HTR-8/SVneo (cell line): ENCODE measurements around the gene PSMA5.
"Not testable (repeated sequence)": the region's sequence is repeated elsewhere in the genome, so short reads cannot be mapped to it uniquely, and the experiment has no call there.

ENCODE experiments used
- DNase-seq: peaks from one replicate; pipeline ENCODE4 v3.0.0; 2011; ENCODE audit warnings: low spot score, mixed read lengths; ENCODE audit not compliant: insufficient read length
- FAIRE-seq: peaks from 2 replicates; lab custom pipeline; 2011; peaks lifted over from hg19 to GRCh38; lab: Jason Lieb, UNC

Gene PSMA5

GRCh38 chr1:109434484-109434883 is 8.2 kb upstream of the PSMA5 start:
- FAIRE-seq: no peak
- DNase-seq: no peak

GRCh38 chr1:109433322-109433721 is 7.1 kb upstream of the PSMA5 start:
- DNase-seq (no peak), FAIRE-seq (no peak)

DNA sequence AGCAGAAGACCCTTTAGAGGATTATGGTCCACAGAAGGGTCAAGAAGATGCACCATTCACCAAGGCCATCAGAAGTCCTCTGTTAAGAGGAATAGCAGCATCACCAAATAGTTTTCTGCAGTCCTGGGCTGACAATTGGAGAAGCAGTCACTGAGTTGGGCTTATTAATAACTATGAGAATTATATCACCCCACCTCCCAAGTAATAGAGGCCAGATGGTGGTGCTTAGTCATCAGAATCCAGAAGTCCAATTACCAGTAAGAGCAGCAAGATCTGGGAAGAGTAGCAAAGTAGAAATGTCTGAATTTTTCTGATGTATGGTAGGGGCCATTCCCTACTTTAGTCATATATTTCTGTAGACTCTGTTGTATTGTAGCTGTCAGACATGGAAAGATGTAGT is 6.1 kb upstream of the PSMA5 start:
- FAIRE-seq (no peak), DNase-seq (no peak)

- DNase-seq (no peak), FAIRE-seq (no peak)
Observed at GRCh38 chr1:109427171-109427467, 871 bp upstream of the PSMA5 start.

- DNase-seq: peak; percentile 13
- FAIRE-seq: no peak
Observed at GRCh38 chr1:109425391-109426280, 612 bp downstream of the PSMA5 start.

DNA sequence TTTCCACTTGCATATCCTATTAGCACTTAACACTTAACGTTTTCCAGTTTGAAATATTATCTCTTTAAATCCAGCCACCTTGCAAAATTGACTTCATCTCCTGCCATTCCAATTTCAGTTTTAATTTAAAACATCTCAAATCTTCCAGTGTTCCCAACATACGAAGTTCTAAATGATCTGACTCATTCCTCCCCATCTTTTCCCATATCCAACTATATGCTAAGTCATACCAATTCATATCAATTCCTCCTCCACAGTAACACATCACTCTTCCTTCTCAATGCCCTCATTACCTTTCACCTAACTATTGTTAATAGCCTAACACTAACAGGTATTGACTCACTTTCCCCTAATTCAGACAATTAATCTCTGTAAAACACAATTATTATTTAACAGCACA is 2.8 kb downstream of the PSMA5 start:
- FAIRE-seq (no peak), DNase-seq (no peak)

GRCh38 chr1:109412551-109412950 is 13.7 kb downstream of the PSMA5 start:
- FAIRE-seq (no peak), DNase-seq (no peak)

GRCh38 chr1:109404838-109405237 is 21.4 kb downstream of the PSMA5 start:
- FAIRE-seq: no peak
- no peak for DNase-seq

DNA sequence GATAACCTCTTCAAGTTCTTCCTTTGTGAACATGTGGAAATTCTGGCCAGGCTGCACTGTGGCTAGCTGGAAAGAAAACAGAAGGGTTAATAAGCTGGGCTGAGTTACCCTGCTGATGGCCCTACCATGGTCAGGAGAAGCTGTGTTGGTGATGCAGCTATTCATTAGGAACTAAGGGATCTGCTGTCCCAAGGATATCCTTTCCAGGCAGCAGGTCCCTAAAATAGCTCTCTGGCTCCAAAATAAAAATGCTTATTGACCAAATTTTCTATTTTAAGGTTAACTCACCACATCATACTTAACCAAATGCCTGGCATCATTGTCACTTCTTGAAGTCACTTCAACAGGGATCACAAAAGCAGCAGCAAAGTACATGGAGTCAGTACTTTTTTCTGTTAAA is 24.2 kb downstream of the PSMA5 start:
- no peak for FAIRE-seq

DNA sequence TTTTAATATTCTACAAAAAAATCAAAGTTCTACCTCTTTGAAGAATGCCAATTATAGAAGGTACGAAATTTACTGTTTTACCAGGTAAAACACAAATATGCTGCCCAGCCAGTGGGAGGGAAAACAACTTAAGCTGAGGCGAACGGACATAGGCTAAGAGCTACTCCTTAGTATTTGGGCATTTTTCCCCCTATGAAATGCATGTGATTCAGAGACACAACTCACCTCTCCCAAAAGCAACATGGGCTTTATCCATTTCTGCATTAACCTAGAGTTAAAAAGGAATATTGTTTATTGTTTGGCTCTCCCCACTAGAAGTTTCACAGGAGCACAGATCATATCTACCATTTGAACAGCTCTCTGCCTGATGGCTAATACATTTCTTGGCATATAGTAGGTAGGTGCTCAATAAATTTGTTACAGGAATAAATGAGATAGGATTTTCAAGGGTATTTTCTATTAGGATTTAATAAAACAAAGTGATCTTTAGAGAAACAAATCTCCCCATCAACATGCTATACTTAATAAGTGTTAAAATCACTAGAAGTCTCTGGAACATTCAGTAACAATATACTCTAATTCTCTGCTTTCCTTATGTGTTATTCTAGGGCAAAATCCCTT is 26.1 kb downstream of the PSMA5 start:
- FAIRE-seq: no peak

More for the DNA sequence above, 24.2 kb downstream of the PSMA5 start:
- no peak for DNase-seq

DNA sequence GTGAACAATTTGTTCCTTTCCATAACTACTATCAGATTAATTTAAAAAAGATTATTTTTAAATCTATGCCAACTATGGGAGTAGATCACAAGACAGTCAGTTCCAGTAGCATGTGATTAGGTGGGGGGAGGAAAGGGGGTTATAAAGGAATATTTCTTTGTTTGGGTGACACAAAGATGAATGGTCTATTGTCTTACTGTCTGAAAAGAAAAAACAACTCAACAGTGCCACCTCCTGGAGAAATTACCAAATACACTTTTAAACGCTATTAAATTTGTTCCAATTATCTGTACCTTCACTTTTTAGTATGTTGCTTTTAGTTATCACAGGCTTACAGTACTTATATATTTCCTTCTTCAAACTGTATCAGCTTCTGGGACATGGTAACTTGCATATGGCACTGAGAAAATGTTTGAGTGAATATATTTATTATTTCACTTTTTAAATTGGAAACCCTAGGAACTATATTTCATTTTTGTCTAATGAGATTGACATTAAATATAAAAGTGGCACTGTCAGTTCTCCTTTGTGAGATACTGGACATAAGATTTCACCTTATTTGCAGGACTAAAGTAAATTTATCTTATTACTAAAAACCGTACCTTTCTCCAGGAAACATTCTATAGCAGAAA is 26.8 kb downstream of the PSMA5 start:
- FAIRE-seq: no peak
- DNase-seq: no peak

More for the DNA sequence above, 26.1 kb downstream of the PSMA5 start:
- DNase-seq: no peak

DNA sequence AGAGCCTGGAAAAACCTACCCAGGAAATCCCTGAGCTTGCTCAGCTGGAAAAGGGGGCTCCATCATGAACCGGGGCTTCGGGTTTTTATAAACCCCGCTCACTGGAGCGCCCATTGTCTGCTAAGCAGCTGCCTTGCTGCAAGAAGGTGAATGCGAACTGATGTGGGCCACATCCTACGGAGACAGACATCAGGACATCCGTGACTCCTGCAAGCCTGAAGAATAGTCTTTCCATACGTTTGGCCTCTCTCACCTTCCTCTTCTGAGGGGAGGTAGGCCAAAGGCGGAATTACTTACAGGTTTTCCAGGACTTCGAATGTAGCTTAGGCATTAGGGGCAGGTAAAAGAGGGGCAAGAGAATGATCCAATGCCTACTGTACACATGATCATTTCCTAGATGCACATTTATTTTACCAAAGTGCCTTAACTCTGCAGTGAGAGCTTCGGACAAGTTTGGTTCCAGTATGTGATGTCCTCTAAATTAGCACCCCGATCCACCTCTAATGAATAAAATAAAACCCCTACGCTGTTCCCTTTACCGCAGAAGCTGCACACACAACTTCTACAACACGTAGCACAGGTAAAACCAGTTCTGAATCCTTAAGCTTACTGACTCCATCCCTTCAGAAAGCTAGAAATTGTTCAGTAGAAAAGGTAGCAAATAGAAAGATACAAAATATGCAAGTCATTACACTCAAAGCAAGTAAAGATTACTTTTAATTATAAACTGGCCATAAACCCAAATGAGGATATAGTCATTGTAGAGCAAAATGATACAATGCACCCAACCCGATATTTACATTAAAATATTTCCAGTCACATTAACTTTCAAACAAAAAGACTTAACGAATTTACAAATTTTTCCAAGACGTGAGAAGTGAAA is 27.7 kb downstream of the PSMA5 start:
- DNase-seq (no peak), FAIRE-seq (no peak)

DNA sequence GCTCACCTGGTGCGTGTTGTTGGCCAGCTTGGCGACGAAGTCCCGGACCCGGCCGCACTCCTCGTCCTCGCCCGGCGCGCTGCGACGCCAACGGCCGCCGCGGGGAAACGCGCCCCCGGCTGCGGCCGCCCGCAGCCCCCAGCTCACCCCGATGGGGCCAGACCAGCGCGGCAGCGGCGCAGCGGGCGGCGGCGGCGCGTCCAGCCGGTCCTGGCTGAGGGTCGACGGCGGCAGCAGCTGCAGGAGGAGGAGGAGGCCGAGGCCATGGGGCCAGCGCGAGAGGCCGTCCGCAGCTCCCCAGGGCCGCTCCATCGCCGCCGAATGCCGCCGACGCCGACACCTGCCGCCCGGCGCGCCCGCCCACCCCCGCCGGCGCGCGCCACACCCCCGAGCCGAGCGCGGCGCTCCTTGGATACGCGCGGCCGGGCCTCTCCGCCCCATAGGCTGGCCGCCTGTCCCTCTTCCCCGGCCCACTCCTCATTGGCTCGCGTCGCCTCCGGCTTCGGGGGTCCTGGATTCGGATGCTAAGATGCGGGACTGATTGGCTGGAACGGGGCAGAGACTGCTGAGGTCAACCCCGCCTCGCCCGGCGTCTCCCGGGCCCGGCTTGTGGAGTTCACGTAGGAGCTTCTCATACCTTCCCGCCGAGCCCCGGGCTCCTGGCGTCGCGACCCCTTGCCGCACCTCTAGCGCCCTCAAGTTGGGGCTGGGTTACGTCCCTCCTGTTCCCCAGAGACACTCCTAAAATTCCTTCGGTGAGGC is 28.5 kb downstream of the PSMA5 start, which contains the start of gene SORT1:
Gene SORT1, minus strand, starts transcription at position 338 of the 762 bp plus-strand sequence. Its CDS starts 26 bp downstream, at position 312.
- FAIRE-seq (peak; percentile 66), DNase-seq (peak; percentile 81)

GRCh38 chr1:109396871-109397580 is 29.2 kb downstream of the PSMA5 start:
- DNase-seq: no peak
- no peak for FAIRE-seq

DNA sequence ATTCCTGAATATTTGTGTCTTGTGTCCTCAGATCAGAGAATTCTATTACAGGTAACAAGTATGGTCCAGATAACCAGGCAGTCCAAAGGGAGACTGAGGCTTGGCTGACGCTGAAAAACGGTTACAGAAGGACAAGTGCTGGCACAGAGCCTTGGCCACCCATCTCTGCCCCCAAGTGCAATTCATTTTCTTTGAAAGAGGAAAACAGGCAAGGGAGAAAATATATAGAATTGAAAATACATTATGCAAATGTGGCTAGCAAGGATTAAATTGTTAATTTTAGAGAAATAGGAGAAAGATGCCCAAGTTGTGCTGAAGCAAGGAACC is 29.8 kb downstream of the PSMA5 start:
- DNase-seq (no peak), FAIRE-seq (no peak)

DNA sequence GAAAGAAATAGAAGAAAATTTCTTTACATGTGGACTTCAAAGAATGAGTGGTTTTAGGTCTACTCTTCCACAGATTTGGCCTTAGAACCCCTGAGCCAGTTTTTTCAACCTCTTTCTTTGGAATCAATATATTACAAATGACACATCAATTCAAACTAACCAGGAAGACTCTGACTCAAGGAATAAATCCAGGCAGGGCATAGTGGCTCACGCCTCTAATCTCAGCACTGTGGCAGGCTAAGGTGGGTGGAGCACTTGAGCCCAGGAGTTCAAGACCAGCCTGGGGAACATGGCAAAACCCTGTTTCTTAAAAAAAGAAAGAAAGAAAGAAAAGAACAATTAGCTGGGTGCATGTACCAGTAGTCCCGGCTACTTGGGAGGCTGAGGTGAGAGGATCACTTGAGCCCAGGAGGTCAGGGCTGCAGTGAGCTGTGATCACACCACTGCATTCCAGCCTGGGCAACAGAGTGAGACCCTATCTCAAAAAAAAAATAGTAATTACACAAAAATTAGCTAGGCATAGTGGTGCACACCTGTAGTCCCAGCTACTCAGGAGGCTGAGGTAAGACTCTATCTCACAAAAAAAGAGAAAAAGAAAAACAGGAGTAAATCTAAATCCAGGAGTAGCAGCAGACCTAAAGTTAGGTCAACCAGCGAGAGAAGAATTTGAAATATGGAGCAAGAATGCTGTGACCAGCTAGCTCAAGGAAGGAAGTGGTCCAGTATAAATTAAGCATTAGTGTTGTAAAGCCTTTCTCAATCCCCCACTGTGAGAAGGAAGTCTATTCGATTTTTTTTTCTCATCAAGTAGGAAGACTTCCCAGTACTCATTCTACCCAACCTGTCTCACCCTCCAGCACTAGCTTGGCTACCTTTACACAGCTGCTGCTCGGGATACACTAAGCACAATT is 30.4 kb downstream of the PSMA5 start:
- FAIRE-seq (no peak), DNase-seq (no peak)

GRCh38 chr1:109395282-109395599 is 31.0 kb downstream of the PSMA5 start:
- DNase-seq, FAIRE-seq: not testable (repeated sequence)

- FAIRE-seq (no peak), DNase-seq (no peak)
Observed at GRCh38 chr1:109394591-109395281, 31.5 kb downstream of the PSMA5 start.
